H9 (cell line): ENCODE measurements around the gene SH2D1B. TPM values are rescaled to one million over a fixed set of nuclear protein-coding genes. Genes with fewer than 3 reads are reported as not detected.
A peak's percentile ranks its signal among the peaks of the same experiment; 100 is the strongest.

Source experiments
- DNase-seq: peaks from one replicate; pipeline ENCODE4 v3.0.0-alpha.2; 2017
- H2AFZ ChIP-seq: one replicate; pipeline ENCODE4 v1.6.1; 2013; ENCODE audit warnings: mild to moderate bottlenecking, low read length, control low read depth, moderate library complexity
- H2AK5ac ChIP-seq: 2 replicates; pipeline ENCODE4 v1.6.1; 2013; ENCODE audit warnings: low read length, control low read depth, mixed read lengths; ENCODE audit not compliant: insufficient read length
- H2BK120ac ChIP-seq: one replicate; pipeline ENCODE4 v1.6.1; 2013; ENCODE audit warnings: low read depth, mild to moderate bottlenecking, low read length, control low read depth, inconsistent platforms; ENCODE audit not compliant: poor library complexity, severe bottlenecking
- H2BK12ac ChIP-seq: 2 replicates; pipeline ENCODE4 v1.6.1; 2013; ENCODE audit warnings: low read length, control low read depth, mixed read lengths, low read depth; ENCODE audit not compliant: insufficient read length
- H2BK15ac ChIP-seq: 2 replicates; pipeline ENCODE4 v1.6.1; 2013; ENCODE audit warnings: low read depth, low read length, control low read depth
- H2BK20ac ChIP-seq: one replicate; pipeline ENCODE4 v1.6.1; 2013; ENCODE audit warnings: low read depth, mild to moderate bottlenecking, low read length, control low read depth, inconsistent platforms; ENCODE audit not compliant: poor library complexity, severe bottlenecking
- H2BK5ac ChIP-seq: 2 replicates; pipeline ENCODE4 v1.6.1; 2013; ENCODE audit warnings: low read length, control low read depth, mixed read lengths; ENCODE audit not compliant: insufficient read length
- H3K14ac ChIP-seq: 2 replicates; pipeline ENCODE4 v1.6.1; 2013; ENCODE audit warnings: low read length, control low read depth; ENCODE audit not compliant: insufficient read depth
- H3K18ac ChIP-seq: 2 replicates; pipeline ENCODE4 v1.6.1; 2013; ENCODE audit warnings: low read depth, mild to moderate bottlenecking, mixed read lengths, low read length, control low read depth; ENCODE audit not compliant: insufficient read length
- H3K23ac ChIP-seq: 2 replicates; pipeline ENCODE4 v1.6.1; 2013; ENCODE audit warnings: low read length, control low read depth, mixed read lengths, low read depth; ENCODE audit not compliant: insufficient read length
- H3K23me2 ChIP-seq: 2 replicates; pipeline ENCODE4 v1.6.1; 2013; ENCODE audit warnings: low read depth, mild to moderate bottlenecking, mixed read lengths, low read length, control low read depth; ENCODE audit not compliant: insufficient read length, poor library complexity, severe bottlenecking
- H3K27ac ChIP-seq: 2 replicates; pipeline ENCODE4 v1.5.1; 2013; ENCODE audit warnings: low read length, control low read depth, mixed read lengths, low read depth; ENCODE audit not compliant: insufficient read length
- H3K27me3 ChIP-seq: 2 replicates; pipeline ENCODE4 v1.6.1; 2013; ENCODE audit warnings: low read length, control low read depth, inconsistent platforms; ENCODE audit not compliant: insufficient read depth
- H3K4ac ChIP-seq: 2 replicates; pipeline ENCODE4 v1.6.1; 2013; ENCODE audit warnings: low read depth, mild to moderate bottlenecking, control low read depth, inconsistent platforms, low read length, moderate library complexity
- H3K4me1 ChIP-seq: 2 replicates; pipeline ENCODE4 v1.6.1; 2013; ENCODE audit warnings: low read length, control low read depth, inconsistent platforms; ENCODE audit not compliant: insufficient read depth
- H3K4me2 ChIP-seq: 2 replicates; pipeline ENCODE4 v1.6.1; 2013; ENCODE audit warnings: low read length, control low read depth, mixed read lengths; ENCODE audit not compliant: insufficient read length, insufficient read depth
- H3K56ac ChIP-seq: 2 replicates; pipeline ENCODE4 v1.6.1; 2013; ENCODE audit warnings: low read depth, mild to moderate bottlenecking, mixed read lengths, low read length, control low read depth; ENCODE audit not compliant: insufficient read length
- H3K79me1 ChIP-seq: 2 replicates; pipeline ENCODE4 v1.6.1; 2013; ENCODE audit warnings: low read depth, mild to moderate bottlenecking, moderate library complexity, low read length, control low read depth, inconsistent platforms; ENCODE audit not compliant: insufficient read depth, poor library complexity, severe bottlenecking
- H3K79me2 ChIP-seq: 2 replicates; pipeline ENCODE4 v1.6.1; 2013; ENCODE audit warnings: low read length, control low read depth, inconsistent platforms; ENCODE audit not compliant: insufficient read depth
- H3K9ac ChIP-seq: 2 replicates; pipeline ENCODE4 v1.6.1; 2013; ENCODE audit warnings: low read length, control low read depth, mixed read lengths; ENCODE audit not compliant: insufficient read length; ENCODE audit errors: extremely low read depth
- H3K9me3 ChIP-seq: one replicate; pipeline ENCODE4 v1.6.1; 2013; ENCODE audit warnings: low read depth, low read length, inconsistent platforms; ENCODE audit not compliant: control insufficient read depth
- H3T11ph ChIP-seq: one replicate; pipeline ENCODE4 v1.6.1; 2013; ENCODE audit warnings: mild to moderate bottlenecking, low read length, control low read depth, inconsistent platforms
- H4K20me1 ChIP-seq: one replicate; pipeline ENCODE4 v1.6.1; 2013; ENCODE audit not compliant: control insufficient read depth, insufficient read length, insufficient read depth
- H4K5ac ChIP-seq: 2 replicates; pipeline ENCODE4 v1.6.1; 2013; ENCODE audit warnings: low read depth, mild to moderate bottlenecking, mixed read lengths, low read length, control low read depth; ENCODE audit not compliant: insufficient read length
- H4K8ac ChIP-seq: replicated peaks from 2 replicates; pipeline ENCODE4 v1.6.1; 2013; ENCODE audit warnings: low read length, control low read depth, mixed read lengths, low read depth; ENCODE audit not compliant: insufficient read length
- H4K91ac ChIP-seq: 2 replicates; pipeline ENCODE4 v1.6.1; 2013; ENCODE audit warnings: low read depth, mild to moderate bottlenecking, moderate library complexity, mixed read lengths, low read length, control low read depth; ENCODE audit not compliant: insufficient read length
- H3K27ac Mint-ChIP-seq, 3 experiments: 2 replicates in 2 of 3; 3 replicates in 1 of 3; pipeline ENCODE4 v1.8.0; 2020 to 2021; ENCODE audit warnings: mixed read lengths in 3 of 3, mild to moderate bottlenecking in 1 of 3, moderate library complexity in 1 of 3
- H3K27me3 Mint-ChIP-seq: 2 replicates; pipeline ENCODE4 v1.8.0; 2021; ENCODE audit warnings: low read depth, mild to moderate bottlenecking, moderate library complexity, mixed read lengths
- H3K36me3 Mint-ChIP-seq, 3 experiments: 2 replicates in 2 of 3; 3 replicates in 1 of 3; pipeline ENCODE4 v1.8.0; 2020 to 2021; ENCODE audit warnings: low read depth in 3 of 3, mixed read lengths in 3 of 3; ENCODE audit not compliant: insufficient read depth in 1 of 3
- H3K4me1 Mint-ChIP-seq, 2 experiments: 2 replicates each; pipeline ENCODE4 v1.8.0; 2020; ENCODE audit warnings: mixed read lengths in 2 of 2
- H3K4me3 Mint-ChIP-seq, 2 experiments: 2 replicates in 1 of 2; 3 replicates in 1 of 2; pipeline ENCODE4 v1.8.0; 2020 to 2021; ENCODE audit warnings: mild to moderate bottlenecking in 2 of 2, mixed read lengths in 2 of 2, moderate library complexity in 1 of 2
- H3K9me3 Mint-ChIP-seq, 2 experiments: 2 replicates in 1 of 2; 3 replicates in 1 of 2; pipeline ENCODE4 v1.8.0; 2020; ENCODE audit warnings: mild to moderate bottlenecking in 2 of 2, mixed read lengths in 2 of 2, moderate library complexity in 1 of 2
- WGBS: extraction: QIAGEN DNeasy Blood & Tissue Kit; methylation state at CpG from one replicate; pipeline ENCODE4 v1.1.7; 2013; ENCODE audit warnings: missing lambda C conversion rate, low lambda C conversion rate, mixed read lengths; ENCODE audit not compliant: insufficient read length; ENCODE audit errors: extremely low coverage; 5-methylcytosine and 5-hydroxymethylcytosine counted together
- total RNA-seq: library from RNA; stranded (reverse); gene quantifications from 2 replicates; pipeline ENCODE4 v1.2.1, GENCODE V29; 2021
- TF ChIP-seq, protein P1 (sequence below): fragments of 200-600 bp; sonication (generic); conservative IDR thresholded peaks from 3 replicates; pipeline ENCODE4 v1.8.0; 2021; ENCODE audit warnings: antibody characterized with exemption, mild to moderate bottlenecking

The SH2D1B gene
- total RNA-seq, 1 experiment from 2014 or later, result not detected

DNA sequence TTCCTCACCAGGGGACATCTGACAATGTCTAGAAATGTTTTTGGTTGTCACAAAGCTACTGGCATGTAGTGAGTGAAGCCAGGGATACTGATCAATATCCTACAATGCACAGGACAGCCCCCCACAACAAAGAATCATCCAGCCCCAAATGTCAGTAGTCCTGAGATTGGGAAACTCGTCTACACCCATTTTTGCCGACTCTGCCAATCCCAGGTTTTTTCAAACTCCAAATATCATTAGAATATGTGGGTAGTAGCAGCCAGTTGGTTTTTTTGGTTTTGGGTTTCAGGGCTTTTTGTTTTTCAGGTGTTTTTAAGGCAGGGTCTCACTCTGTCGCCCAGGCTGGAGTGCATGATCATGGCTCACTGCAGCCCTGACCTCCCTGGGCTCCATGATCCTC, 41.2 kb downstream of the SH2D1B start:
- Mint-ChIP-seq H3K4me3 (no peak overlapping the region), H3K36me3 (peaks cover 0 to 11% (median 2%) of the 10 kb centered on the region in 3 experiments; a peak in 4 of 7 replicates), H3K27me3 (no peaks in the 10 kb centered on the region), H3K4me1 (no peaks in the 10 kb centered on the region), H3K9me3 (no peaks in the 10 kb centered on the region), H3K27ac (peak overlapping the region in 1 of 3 experiments; percentile 45; a peak in 1 of 7 replicates)
- Histone ChIP-seq H3K79me1 (no peaks in the 10 kb centered on the region), H4K5ac (no peak overlapping the region), H3K18ac (no peak overlapping the region), H3K56ac (no peak overlapping the region), H4K91ac (no peak overlapping the region), H2BK15ac (no peak overlapping the region), H3K4me1 (no peaks in the 10 kb centered on the region), H2BK120ac (no peak overlapping the region), H3K4ac (no peak overlapping the region), H4K8ac (no peak overlapping the region), H2AFZ (no peak overlapping the region), H3K9ac (no peak overlapping the region), H2AK5ac (no peak overlapping the region), H3K14ac (no peak overlapping the region), H3K23ac (no peak overlapping the region), H2BK5ac (no peak overlapping the region), H3K27ac (no peak overlapping the region), H4K20me1 (no peaks in the 10 kb centered on the region), H3T11ph (no peak overlapping the region), H3K27me3 (no peaks in the 10 kb centered on the region), H2BK20ac (no peak overlapping the region), H2BK12ac (no peak overlapping the region), H3K9me3 (no peaks in the 10 kb centered on the region), H3K79me2 (no peaks in the 10 kb centered on the region), H3K4me2 (no peak overlapping the region), H3K23me2 (no peaks in the 10 kb centered on the region)
- no CpG with 5 or more reads among the region's 3 CpGs for WGBS
- no peak for DNase-seq
- TF ChIP-seq, protein P1, sequence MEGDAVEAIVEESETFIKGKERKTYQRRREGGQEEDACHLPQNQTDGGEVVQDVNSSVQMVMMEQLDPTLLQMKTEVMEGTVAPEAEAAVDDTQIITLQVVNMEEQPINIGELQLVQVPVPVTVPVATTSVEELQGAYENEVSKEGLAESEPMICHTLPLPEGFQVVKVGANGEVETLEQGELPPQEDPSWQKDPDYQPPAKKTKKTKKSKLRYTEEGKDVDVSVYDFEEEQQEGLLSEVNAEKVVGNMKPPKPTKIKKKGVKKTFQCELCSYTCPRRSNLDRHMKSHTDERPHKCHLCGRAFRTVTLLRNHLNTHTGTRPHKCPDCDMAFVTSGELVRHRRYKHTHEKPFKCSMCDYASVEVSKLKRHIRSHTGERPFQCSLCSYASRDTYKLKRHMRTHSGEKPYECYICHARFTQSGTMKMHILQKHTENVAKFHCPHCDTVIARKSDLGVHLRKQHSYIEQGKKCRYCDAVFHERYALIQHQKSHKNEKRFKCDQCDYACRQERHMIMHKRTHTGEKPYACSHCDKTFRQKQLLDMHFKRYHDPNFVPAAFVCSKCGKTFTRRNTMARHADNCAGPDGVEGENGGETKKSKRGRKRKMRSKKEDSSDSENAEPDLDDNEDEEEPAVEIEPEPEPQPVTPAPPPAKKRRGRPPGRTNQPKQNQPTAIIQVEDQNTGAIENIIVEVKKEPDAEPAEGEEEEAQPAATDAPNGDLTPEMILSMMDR, result no peak
